Activated CD4-positive, alpha-beta T cell treated with anti-CD3 and anti-CD28 coated beads, Interleukin-2, amount 10 ng/mL, durations not matched to agents 7 days and 5 days (primary cell): ENCODE measurements around the gene LYPLA2. TPM values are rescaled to one million over a fixed set of nuclear protein-coding genes. Genes with fewer than 3 reads are reported as not detected.
"Not testable (repeated sequence)": the region's sequence is repeated elsewhere in the genome, so short reads cannot be mapped to it uniquely, and the experiment has no call there.

Experiments
- CTCF ChIA-PET: fragments of 350-600 bp; sonication (Branson Sonifier 250); formaldehyde crosslinking; loops from one replicate; lab custom pipeline; 2021; ENCODE audit warnings: antibody characterized with exemption; lab: Charles Lee
- POLR2A ChIA-PET: fragments of 350-600 bp; sonication (Branson Sonifier 250); formaldehyde crosslinking; loops from one replicate; lab custom pipeline; 2021; ENCODE audit warnings: antibody characterized with exemption; lab: Charles Lee
- DNase-seq: peaks from one replicate; pipeline ENCODE4 v3.0.0-alpha.2; 2020
- H3K27ac Mint-ChIP-seq: one replicate; pipeline ENCODE4 v1.8.0; 2021; ENCODE audit warnings: mild to moderate bottlenecking, moderate library complexity, mixed read lengths
- H3K27me3 Mint-ChIP-seq: one replicate; pipeline ENCODE4 v1.8.0; 2021; ENCODE audit warnings: mixed read lengths
- H3K36me3 Mint-ChIP-seq: one replicate; pipeline ENCODE4 v1.8.0; 2021; ENCODE audit warnings: low read depth, mixed read lengths
- H3K4me1 Mint-ChIP-seq: one replicate; pipeline ENCODE4 v1.8.0; 2021; ENCODE audit warnings: mixed read lengths
- H3K4me3 Mint-ChIP-seq: one replicate; pipeline ENCODE4 v1.8.0; 2021; ENCODE audit warnings: mild to moderate bottlenecking, moderate library complexity, mixed read lengths
- H3K9me3 Mint-ChIP-seq: one replicate; pipeline ENCODE4 v1.8.0; 2021; ENCODE audit warnings: mixed read lengths
- total RNA-seq, 2 experiments: library from RNA; stranded (reverse); gene quantifications; one replicate each; pipeline ENCODE4 v1.2.3, GENCODE V29; 2021

LYPLA2 gene
- total RNA-seq, 2 experiments from 2014 or later = 73.2 to 75.9 TPM

GRCh38 chr1:23825762-23826522 lies 35.0 kb downstream of the LYPLA2 start:
- Mint-ChIP-seq H3K27ac (peak overlapping the region; percentile 94), H3K4me1 (peaks cover 21% of the 10 kb centered on the region), H3K4me3 (peak overlapping the region; percentile 83), H3K36me3 (peaks cover 2% of the 10 kb centered on the region), H3K27me3 (no peaks in the 10 kb centered on the region), H3K9me3 (no peaks in the 10 kb centered on the region)
- ChIA-PET POLR2A (interaction anchor here (0.6 kb wide), 1 partner anchor 583 kb away, joined by 3 read pairs; no protein-coding TSS in a partner anchor), CTCF (interaction anchor here (0.6 to 2.0 kb wide), 2 partner anchors 15 to 99 kb away, joined by 3 to 16 read pairs; no protein-coding TSS in a partner anchor)
- no peak for DNase-seq

DNA sequence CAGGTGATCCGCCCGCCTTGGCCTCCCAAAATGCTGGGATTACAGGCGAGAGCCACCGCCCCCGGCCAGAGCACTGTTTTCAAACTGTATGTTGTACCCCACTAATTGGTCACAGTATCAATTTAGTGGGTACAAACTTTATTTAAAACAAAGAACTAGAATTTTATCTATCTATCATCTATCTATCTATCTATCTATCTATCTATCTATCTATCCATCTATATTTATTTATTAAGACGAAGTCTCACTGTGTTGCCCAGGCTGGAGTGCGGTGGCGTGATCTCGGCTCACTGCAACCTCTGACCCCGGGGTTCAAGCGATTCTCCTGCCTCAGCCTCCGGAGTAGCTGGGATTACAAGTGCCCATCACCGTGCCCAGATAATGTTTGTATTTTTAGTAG lies 35.6 kb downstream of the LYPLA2 start:
- H3K4me3 Mint-ChIP-seq, H3K36me3 Mint-ChIP-seq, H3K27ac Mint-ChIP-seq, DNase-seq, H3K9me3 Mint-ChIP-seq, POLR2A ChIA-PET, H3K27me3 Mint-ChIP-seq: not testable (repeated sequence)
- CTCF ChIA-PET = interaction anchor here (0.6 kb wide), 1 partner anchor 100 kb away, joined by 3 read pairs; no protein-coding TSS in a partner anchor
- H3K4me1 Mint-ChIP-seq = peaks cover 21% of the 10 kb centered on the region

- Mint-ChIP-seq H3K27ac (no peak overlapping the region), H3K27me3 (no peaks in the 10 kb centered on the region), H3K9me3 (no peaks in the 10 kb centered on the region), H3K4me1 (peaks cover 21% of the 10 kb centered on the region), H3K4me3 (no peak overlapping the region), H3K36me3 (peaks cover 2% of the 10 kb centered on the region)
- ChIA-PET POLR2A (no interaction called here), CTCF (interaction anchor here (0.6 to 2.0 kb wide), 2 partner anchors 17 to 246 kb away, joined by 6 to 10 read pairs; no protein-coding TSS in a partner anchor)
- DNase-seq = no peak
Observed at GRCh38 chr1:23827717-23828116, 36.8 kb downstream of the LYPLA2 start.

- CTCF ChIA-PET = interaction anchor here (2.1 kb wide), 1 partner anchor 24 kb away, joined by 7 read pairs; no protein-coding TSS in a partner anchor
- H3K4me3 Mint-ChIP-seq, H3K9me3 Mint-ChIP-seq, POLR2A ChIA-PET, H3K36me3 Mint-ChIP-seq, H3K27me3 Mint-ChIP-seq, H3K27ac Mint-ChIP-seq, DNase-seq: not testable (repeated sequence)
- peaks cover 11% of the 10 kb centered on the region for H3K4me1 Mint-ChIP-seq
Observed at GRCh38 chr1:23834156-23834555, 43.2 kb downstream of the LYPLA2 start.

DNA sequence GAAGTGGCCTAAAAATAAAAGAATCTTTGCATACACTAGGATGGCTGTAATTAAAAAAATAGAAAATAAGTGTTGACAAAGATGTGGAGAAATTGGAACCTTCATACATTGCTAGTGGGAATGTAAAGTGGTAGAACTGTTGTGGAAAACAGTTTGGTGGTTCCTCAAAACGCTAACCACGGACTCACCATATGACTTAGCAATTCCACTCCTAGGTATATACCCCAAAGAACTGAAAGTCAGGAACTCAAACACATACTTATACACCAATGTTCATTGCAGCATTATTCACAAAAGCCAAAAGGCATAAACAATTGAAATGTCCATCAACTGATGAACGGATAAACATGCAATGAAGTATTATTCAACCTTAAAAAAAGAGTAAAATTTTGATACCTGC lies 45.1 kb downstream of the LYPLA2 start:
- peaks cover 6% of the 10 kb centered on the region for H3K27me3 Mint-ChIP-seq
- H3K9me3 Mint-ChIP-seq = no peaks in the 10 kb centered on the region
- no peak overlapping the region for H3K27ac Mint-ChIP-seq
- DNase-seq = no peak
- no peaks in the 10 kb centered on the region for H3K36me3 Mint-ChIP-seq
- H3K4me1 Mint-ChIP-seq = peaks cover 11% of the 10 kb centered on the region
- H3K4me3 Mint-ChIP-seq = no peak overlapping the region
- CTCF ChIA-PET = no interaction called here
- POLR2A ChIA-PET = no interaction called here

- ChIA-PET CTCF (no interaction called here), POLR2A (no interaction called here)
- peaks cover 11% of the 10 kb centered on the region for H3K4me1 Mint-ChIP-seq
- H3K27me3 Mint-ChIP-seq = peaks cover 8% of the 10 kb centered on the region
- H3K9me3 Mint-ChIP-seq = no peaks in the 10 kb centered on the region
- peak overlapping the region; percentile 62 for H3K4me3 Mint-ChIP-seq
- H3K27ac Mint-ChIP-seq = no peak overlapping the region
- no peaks in the 10 kb centered on the region for H3K36me3 Mint-ChIP-seq
- DNase-seq = no peak
Observed at GRCh38 chr1:23837908-23838307, 47.0 kb downstream of the LYPLA2 start.

- H3K4me1 Mint-ChIP-seq = peaks cover 11% of the 10 kb centered on the region
- peaks cover 8% of the 10 kb centered on the region for H3K27me3 Mint-ChIP-seq
- H3K9me3 Mint-ChIP-seq = no peaks in the 10 kb centered on the region
- DNase-seq = peak; percentile 75
- peak overlapping the region; percentile 62 for H3K4me3 Mint-ChIP-seq
- ChIA-PET CTCF (no interaction called here), POLR2A (no interaction called here)
- no peaks in the 10 kb centered on the region for H3K36me3 Mint-ChIP-seq
- peak overlapping the region; percentile 27 for H3K27ac Mint-ChIP-seq
Observed at GRCh38 chr1:23838401-23838866, 47.5 kb downstream of the LYPLA2 start.

DNA sequence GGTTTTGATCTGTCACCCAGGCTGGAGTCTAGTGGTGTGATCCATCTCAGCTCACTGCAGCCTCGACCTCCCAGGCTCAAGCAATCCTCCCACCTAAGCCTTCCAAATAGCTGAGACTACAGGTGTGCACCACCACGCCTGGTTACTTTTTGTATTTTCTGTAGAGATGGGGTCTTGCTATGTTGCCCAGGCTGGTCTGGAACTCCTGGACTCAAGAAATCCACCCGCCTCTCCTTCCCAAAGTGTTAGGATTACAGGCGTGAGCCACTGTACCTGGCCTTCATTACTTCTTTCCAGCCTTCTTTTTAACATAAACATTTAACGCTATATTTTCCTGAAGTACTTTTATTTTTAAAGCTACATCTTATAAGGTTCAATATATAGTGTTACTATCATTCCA lies 52.7 kb downstream of the LYPLA2 start:
- H3K36me3 Mint-ChIP-seq = peaks cover 24% of the 10 kb centered on the region
- POLR2A ChIA-PET = no interaction called here
- no peak overlapping the region for H3K27ac Mint-ChIP-seq
- DNase-seq = no peak
- H3K4me1 Mint-ChIP-seq = peaks cover under 1% of the 10 kb centered on the region
- CTCF ChIA-PET = interaction anchor here (1.3 kb wide), 1 partner anchor 15 kb away, joined by 5 read pairs; no protein-coding TSS in a partner anchor
- H3K27me3 Mint-ChIP-seq = peaks cover 3% of the 10 kb centered on the region
- no peak overlapping the region for H3K4me3 Mint-ChIP-seq
- H3K9me3 Mint-ChIP-seq = peaks cover 13% of the 10 kb centered on the region

Other genes with a start within 250 kb of the LYPLA2 start
- gene ID3, start 231.6 kb upstream of the LYPLA2 start, total RNA-seq = 10 to 100 TPM; 62.7 to 65.2 TPM
- 1,000 to 10,000 TPM; 1,078 to 1,188 TPM for gene RPL11, start 99.3 kb upstream of the LYPLA2 start, total RNA-seq
- 10 to 100 TPM; 29.8 to 33.5 TPM for gene ELOA, start 47.7 kb upstream of the LYPLA2 start, total RNA-seq
- 10 to 100 TPM; 54.3 to 55.3 TPM for gene PITHD1, start 12.7 kb upstream of the LYPLA2 start, total RNA-seq
- gene GALE, start 9.6 kb downstream of the LYPLA2 start, total RNA-seq = 10 to 100 TPM; 14.5 to 17.4 TPM
- 10 to 100 TPM; 22.1 to 25.2 TPM for gene HMGCL, start 34.3 kb downstream of the LYPLA2 start, total RNA-seq
- 1 to 10 TPM; 5.8 to 6.1 TPM for gene FUCA1, start 77.1 kb downstream of the LYPLA2 start, total RNA-seq
- gene CNR2, start 122.2 kb downstream of the LYPLA2 start, total RNA-seq = under 1 TPM; 0.04 to 0.07 TPM
- gene PNRC2, start 168.7 kb downstream of the LYPLA2 start, total RNA-seq = 100 to 1,000 TPM; 151 to 186 TPM
- 100 to 1,000 TPM; 217 to 224 TPM for gene SRSF10, start 189.2 kb downstream of the LYPLA2 start, total RNA-seq